ENCODE measurements around the gene GCKR.
A peak's percentile ranks its signal among the peaks of the same experiment; 100 is the strongest.
"Not testable (repeated sequence)": the region's sequence is repeated elsewhere in the genome, so short reads cannot be mapped to it uniquely, and the experiment has no call there.

Gene GCKR

GRCh38 chr2:27518113-27518781 lies 21.6 kb downstream of the GCKR start:
- DNase-seq (ENCODE audit: low spot score), result no peak

GRCh38 chr2:27518782-27519113 lies 22.1 kb downstream of the GCKR start:
- DNase-seq (ENCODE audit: low spot score), result no peak

GRCh38 chr2:27520316-27520715 lies 23.7 kb downstream of the GCKR start:
- DNase-seq (ENCODE audit: low spot score), result no peak

- DNase-seq (ENCODE audit: low spot score), result no peak
Observed at GRCh38 chr2:27522400-27522945, 25.8 kb downstream of the GCKR start.

- no peak for DNase-seq (ENCODE audit: low spot score)
Observed at GRCh38 chr2:27527182-27527581, 30.5 kb downstream of the GCKR start.

GRCh38 chr2:27531983-27532382 lies 35.3 kb downstream of the GCKR start:
- DNase-seq (ENCODE audit: low spot score), result no peak

- DNase-seq (ENCODE audit: low spot score), result no peak
Observed at GRCh38 chr2:27537287-27537686, 40.6 kb downstream of the GCKR start.

GRCh38 chr2:27538839-27539450 lies 42.3 kb downstream of the GCKR start:
- DNase-seq (ENCODE audit: low spot score), result not testable (repeated sequence)

- not testable (repeated sequence) for DNase-seq (ENCODE audit: low spot score)
Observed at GRCh38 chr2:27539649-27540048, 43.0 kb downstream of the GCKR start.

- no peak for DNase-seq (ENCODE audit: low spot score)
Observed at GRCh38 chr2:27544143-27544821, 47.6 kb downstream of the GCKR start.

GRCh38 chr2:27545348-27546141 lies 48.9 kb downstream of the GCKR start:
- no peak for DNase-seq (ENCODE audit: low spot score)

- no peak for DNase-seq (ENCODE audit: low spot score)
Observed at GRCh38 chr2:27549303-27549702, 52.7 kb downstream of the GCKR start.

GRCh38 chr2:27551514-27551913 lies 54.9 kb downstream of the GCKR start:
- no peak for DNase-seq (ENCODE audit: low spot score)

GRCh38 chr2:27552941-27553340 lies 56.3 kb downstream of the GCKR start:
- DNase-seq (ENCODE audit: low spot score), result no peak

- DNase-seq (ENCODE audit: low spot score), result not testable (repeated sequence)
Observed at GRCh38 chr2:27554451-27554850, 57.8 kb downstream of the GCKR start.

GRCh38 chr2:27559228-27559627 lies 62.6 kb downstream of the GCKR start:
- no peak for DNase-seq (ENCODE audit: low spot score)

- no peak for DNase-seq (ENCODE audit: low spot score)
Observed at GRCh38 chr2:27561060-27561459, 64.4 kb downstream of the GCKR start.

GRCh38 chr2:27566628-27567027 lies 70.0 kb downstream of the GCKR start:
- DNase-seq (ENCODE audit: low spot score), result no peak

- DNase-seq (ENCODE audit: low spot score), result no peak
Observed at GRCh38 chr2:27569398-27569797, 72.8 kb downstream of the GCKR start.

GRCh38 chr2:27571197-27571596 lies 74.6 kb downstream of the GCKR start:
- no peak for DNase-seq (ENCODE audit: low spot score)

GRCh38 chr2:27571681-27572080 lies 75.0 kb downstream of the GCKR start:
- no peak for DNase-seq (ENCODE audit: low spot score)

GRCh38 chr2:27572439-27572838 lies 75.8 kb downstream of the GCKR start:
- DNase-seq (ENCODE audit: low spot score), result peak; percentile 17
